ENCODE data around the gene C10orf53.
"Not testable (repeated sequence)": the region's sequence is repeated elsewhere in the genome, so short reads cannot be mapped to it uniquely, and the experiment has no call there.

The C10orf53 gene

GRCh38 chr10:49691588-49691987 lies 12.1 kb downstream of the C10orf53 start:
- no peaks in the 10 kb centered on the region for H3K36me3 Mint-ChIP-seq
- H3K4me1 Mint-ChIP-seq = no peaks in the 10 kb centered on the region
- no peak overlapping the region for H3K4me3 Mint-ChIP-seq
- peaks cover 2% of the 10 kb centered on the region for H3K9me3 Mint-ChIP-seq
- ATAC-seq (peak; percentile 43), DNase-seq (ENCODE audit: low spot score in 2 of 2) (no peak)
- H3K27ac Mint-ChIP-seq = no peak overlapping the region

GRCh38 chr10:49694466-49694865 lies 15.0 kb downstream of the C10orf53 start:
- H3K9me3 Mint-ChIP-seq = no peaks in the 10 kb centered on the region
- ATAC-seq = no peak
- H3K36me3 Mint-ChIP-seq = no peaks in the 10 kb centered on the region
- DNase-seq (ENCODE audit: low spot score in 2 of 2) = no peak
- no peak overlapping the region for H3K27ac Mint-ChIP-seq
- H3K4me3 Mint-ChIP-seq = no peak overlapping the region
- H3K4me1 Mint-ChIP-seq = no peaks in the 10 kb centered on the region

- no peak for ATAC-seq
- Mint-ChIP-seq H3K9me3 (no peaks in the 10 kb centered on the region), H3K27ac (no peak overlapping the region), H3K36me3 (no peaks in the 10 kb centered on the region), H3K4me3 (no peak overlapping the region), H3K4me1 (no peaks in the 10 kb centered on the region)
- DNase-seq (ENCODE audit: low spot score in 2 of 2) = no peak
These were observed 16.9 kb downstream of the C10orf53 start for GRCh38 chr10:49696311-49696710.

- H3K27ac Mint-ChIP-seq = no peak overlapping the region
- DNase-seq (ENCODE audit: low spot score in 2 of 2) = no peak
- no peaks in the 10 kb centered on the region for H3K36me3 Mint-ChIP-seq
- no peaks in the 10 kb centered on the region for H3K4me1 Mint-ChIP-seq
- no peaks in the 10 kb centered on the region for H3K9me3 Mint-ChIP-seq
- ATAC-seq = no peak
- no peak overlapping the region for H3K4me3 Mint-ChIP-seq
These were observed 19.2 kb downstream of the C10orf53 start for GRCh38 chr10:49698679-49699078.

GRCh38 chr10:49700211-49700610 lies 20.8 kb downstream of the C10orf53 start:
- no peak for ATAC-seq
- no peak for DNase-seq (ENCODE audit: low spot score in 2 of 2)
- no peaks in the 10 kb centered on the region for H3K9me3 Mint-ChIP-seq
- no peaks in the 10 kb centered on the region for H3K36me3 Mint-ChIP-seq
- no peak overlapping the region for H3K4me3 Mint-ChIP-seq
- H3K4me1 Mint-ChIP-seq = no peaks in the 10 kb centered on the region
- no peak overlapping the region for H3K27ac Mint-ChIP-seq

GRCh38 chr10:49700997-49701396 lies 21.5 kb downstream of the C10orf53 start:
- no peak overlapping the region for H3K4me3 Mint-ChIP-seq
- ATAC-seq = no peak
- peaks cover 2% of the 10 kb centered on the region for H3K9me3 Mint-ChIP-seq
- no peak for DNase-seq (ENCODE audit: low spot score in 2 of 2)
- no peak overlapping the region for H3K27ac Mint-ChIP-seq
- H3K36me3 Mint-ChIP-seq = no peaks in the 10 kb centered on the region
- no peaks in the 10 kb centered on the region for H3K4me1 Mint-ChIP-seq

GRCh38 chr10:49707585-49707984 lies 28.1 kb downstream of the C10orf53 start:
- Mint-ChIP-seq H3K4me1 (no peaks in the 10 kb centered on the region), H3K4me3 (no peak overlapping the region), H3K27ac (no peak overlapping the region), H3K36me3 (no peaks in the 10 kb centered on the region), H3K9me3 (peaks cover 2% of the 10 kb centered on the region)
- no peak for ATAC-seq
- DNase-seq (ENCODE audit: low spot score in 2 of 2) = no peak

- no peak for DNase-seq (ENCODE audit: low spot score in 2 of 2)
- H3K4me3 Mint-ChIP-seq = no peak overlapping the region
- no peak overlapping the region for H3K27ac Mint-ChIP-seq
- H3K9me3 Mint-ChIP-seq = peaks cover 2% of the 10 kb centered on the region
- no peak for ATAC-seq
- no peaks in the 10 kb centered on the region for H3K4me1 Mint-ChIP-seq
- no peaks in the 10 kb centered on the region for H3K36me3 Mint-ChIP-seq
These were observed 30.5 kb downstream of the C10orf53 start for GRCh38 chr10:49709934-49710333.

GRCh38 chr10:49710966-49711365 lies 31.5 kb downstream of the C10orf53 start:
- Mint-ChIP-seq H3K27ac (no peak overlapping the region), H3K36me3 (no peaks in the 10 kb centered on the region), H3K4me1 (no peaks in the 10 kb centered on the region), H3K4me3 (no peak overlapping the region), H3K9me3 (no peaks in the 10 kb centered on the region)
- no peak for DNase-seq (ENCODE audit: low spot score in 2 of 2)
- no peak for ATAC-seq

- Mint-ChIP-seq H3K36me3 (no peaks in the 10 kb centered on the region), H3K4me1 (no peaks in the 10 kb centered on the region), H3K9me3 (no peaks in the 10 kb centered on the region), H3K4me3 (no peak overlapping the region), H3K27ac (no peak overlapping the region)
- ATAC-seq = no peak
- no peak for DNase-seq (ENCODE audit: low spot score in 2 of 2)
These were observed 32.0 kb downstream of the C10orf53 start for GRCh38 chr10:49711481-49711880.

- no peak for ATAC-seq
- no peaks in the 10 kb centered on the region for H3K4me1 Mint-ChIP-seq
- DNase-seq (ENCODE audit: low spot score in 2 of 2) = no peak
- H3K27ac Mint-ChIP-seq = no peak overlapping the region
- H3K4me3 Mint-ChIP-seq = no peak overlapping the region
- H3K36me3 Mint-ChIP-seq = no peaks in the 10 kb centered on the region
- H3K9me3 Mint-ChIP-seq = peaks cover 3% of the 10 kb centered on the region
These were observed 33.8 kb downstream of the C10orf53 start for GRCh38 chr10:49713266-49713665.

GRCh38 chr10:49715157-49715556 lies 35.7 kb downstream of the C10orf53 start:
- not testable (repeated sequence) for H3K9me3 Mint-ChIP-seq; H3K36me3 Mint-ChIP-seq; H3K27ac Mint-ChIP-seq; DNase-seq (ENCODE audit: low spot score in 2 of 2); ATAC-seq; H3K4me1 Mint-ChIP-seq; H3K4me3 Mint-ChIP-seq

GRCh38 chr10:49726593-49726992 lies 47.1 kb downstream of the C10orf53 start:
- H3K4me1 Mint-ChIP-seq = no peaks in the 10 kb centered on the region
- H3K36me3 Mint-ChIP-seq = no peaks in the 10 kb centered on the region
- H3K9me3 Mint-ChIP-seq = peaks cover 7% of the 10 kb centered on the region
- ATAC-seq (no peak), DNase-seq (ENCODE audit: low spot score in 2 of 2) (no peak)
- no peak overlapping the region for H3K4me3 Mint-ChIP-seq
- H3K27ac Mint-ChIP-seq = no peak overlapping the region

- ATAC-seq (no peak), DNase-seq (ENCODE audit: low spot score in 2 of 2) (no peak)
- Mint-ChIP-seq H3K36me3 (no peaks in the 10 kb centered on the region), H3K27ac (no peak overlapping the region), H3K4me1 (no peaks in the 10 kb centered on the region), H3K4me3 (no peak overlapping the region), H3K9me3 (no peaks in the 10 kb centered on the region)
These were observed 54.4 kb downstream of the C10orf53 start for GRCh38 chr10:49733866-49734265.

GRCh38 chr10:49734676-49735075 lies 55.2 kb downstream of the C10orf53 start:
- no peak overlapping the region for H3K4me3 Mint-ChIP-seq
- DNase-seq (ENCODE audit: low spot score in 2 of 2) (no peak), ATAC-seq (no peak)

GRCh38 chr10:49735161-49735560 lies 55.7 kb downstream of the C10orf53 start:
- ATAC-seq (no peak), DNase-seq (ENCODE audit: low spot score in 2 of 2) (no peak)
- H3K4me1 Mint-ChIP-seq = no peaks in the 10 kb centered on the region
- H3K36me3 Mint-ChIP-seq = no peaks in the 10 kb centered on the region
- H3K4me3 Mint-ChIP-seq = no peak overlapping the region
- H3K27ac Mint-ChIP-seq = no peak overlapping the region
- H3K9me3 Mint-ChIP-seq = no peaks in the 10 kb centered on the region

More at GRCh38 chr10:49734676-49735075, 55.2 kb downstream of the C10orf53 start:
- H3K9me3 Mint-ChIP-seq = no peaks in the 10 kb centered on the region
- no peaks in the 10 kb centered on the region for H3K36me3 Mint-ChIP-seq
- no peak overlapping the region for H3K27ac Mint-ChIP-seq
- no peaks in the 10 kb centered on the region for H3K4me1 Mint-ChIP-seq

- no peak overlapping the region for H3K27ac Mint-ChIP-seq
- H3K4me3 Mint-ChIP-seq = no peak overlapping the region
- no peaks in the 10 kb centered on the region for H3K4me1 Mint-ChIP-seq
- no peaks in the 10 kb centered on the region for H3K36me3 Mint-ChIP-seq
- no peak for DNase-seq (ENCODE audit: low spot score in 2 of 2)
- ATAC-seq = no peak
- H3K9me3 Mint-ChIP-seq = no peaks in the 10 kb centered on the region
These were observed 56.6 kb downstream of the C10orf53 start for GRCh38 chr10:49735848-49736563.

All from stimulated activated effector memory CD8-positive, alpha-beta T cell treated with anti-CD3 and anti-CD28 coated beads, Interleukin-12 subunit alpha, Interleukin-12 subunit beta, amount 100 ng/mL, for 72 hours (primary cell).